Fibroblast of pulmonary artery (primary cell): ENCODE results near the gene MSH6.

ENCODE experiments used
- DNase-seq: peaks from one replicate; pipeline ENCODE4 v3.0.0-alpha.2; 2010; ENCODE audit warnings: low read depth
- H3K4me3 ChIP-seq: replicated peaks from 2 replicates; pipeline ENCODE4 v1.5.1; 2011; ENCODE audit warnings: low read depth, mild to moderate bottlenecking, control low read depth, low read length, moderate library complexity
- CTCF ChIP-seq: IDR thresholded peaks from 2 replicates; pipeline ENCODE4 v1.5.1; 2011; ENCODE audit warnings: mild to moderate bottlenecking, control low read depth, low read length, inconsistent platforms; ENCODE audit errors: missing control alignments

The MSH6 gene

GRCh38 chr2:47811668-47812067 is 28.7 kb downstream of the MSH6 start:
- no peak overlapping the region for H3K4me3 ChIP-seq
- TF ChIP-seq CTCF: no peak
- DNase-seq: no peak

- DNase-seq: no peak
- no peak overlapping the region for H3K4me3 ChIP-seq
- no peak for TF ChIP-seq CTCF
These were observed 32.8 kb downstream of the MSH6 start for GRCh38 chr2:47815764-47816163.

GRCh38 chr2:47818777-47819176 is 35.8 kb downstream of the MSH6 start:
- TF ChIP-seq CTCF: no peak
- no peak for DNase-seq
- H3K4me3 ChIP-seq: no peak overlapping the region

GRCh38 chr2:47819834-47820233 is 36.9 kb downstream of the MSH6 start:
- no peak for DNase-seq
- no peak for TF ChIP-seq CTCF
- H3K4me3 ChIP-seq: no peak overlapping the region

- no peak for DNase-seq
- no peak overlapping the region for H3K4me3 ChIP-seq
These were observed 39.6 kb downstream of the MSH6 start for GRCh38 chr2:47822518-47822917.

GRCh38 chr2:47833516-47833968 is 50.6 kb downstream of the MSH6 start:
- TF ChIP-seq CTCF: no peak
- no peak for DNase-seq
- no peak overlapping the region for H3K4me3 ChIP-seq

More at GRCh38 chr2:47822518-47822917, 39.6 kb downstream of the MSH6 start:
- TF ChIP-seq CTCF: no peak

- no peak for TF ChIP-seq CTCF
- no peak overlapping the region for H3K4me3 ChIP-seq
- DNase-seq: no peak
These were observed 55.3 kb downstream of the MSH6 start for GRCh38 chr2:47838249-47838648.
